DMS79 (cell line): ENCODE measurements around the gene PNPLA6.

Experiments used
- DNase-seq: peaks from one replicate; lab custom pipeline; 2025; lab: John Stamatoyannopoulos, UW

Gene PNPLA6

GRCh38 chr19:7535047-7535997, at the start of gene PNPLA6:
PNPLA6 (plus strand) TSS chr19:7535717; CDS start chr19:7535789, 72 bp downstream.
- DNase-seq: peak; percentile 89

- no peak for DNase-seq
Observed at GRCh38 chr19:7486923-7487322, 48.6 kb upstream of the PNPLA6 start.

GRCh38 chr19:7488736-7489353, 46.7 kb upstream of the PNPLA6 start, which contains the start of gene PEX11G:
PEX11G (minus strand) TSS chr19:7489035; CDS start chr19:7489010, 25 bp downstream.
- peak; percentile 68 for DNase-seq

- no peak for DNase-seq
Observed at GRCh38 chr19:7489609-7490044, 45.9 kb upstream of the PNPLA6 start.

- DNase-seq: no peak
Observed at GRCh38 chr19:7492142-7492541, 43.4 kb upstream of the PNPLA6 start.

- DNase-seq: no peak
Observed at GRCh38 chr19:7492558-7492957, 43.0 kb upstream of the PNPLA6 start.

- no peak for DNase-seq
Observed at GRCh38 chr19:7494416-7495098, 41.0 kb upstream of the PNPLA6 start.

GRCh38 chr19:7497292-7497691, 38.2 kb upstream of the PNPLA6 start:
- DNase-seq: no peak

GRCh38 chr19:7500811-7501450, 34.6 kb upstream of the PNPLA6 start:
- DNase-seq: peak; percentile 66

- no peak for DNase-seq
Observed at GRCh38 chr19:7502552-7502951, 33.0 kb upstream of the PNPLA6 start.

GRCh38 chr19:7504684-7505083, 30.8 kb upstream of the PNPLA6 start:
- DNase-seq: no peak

GRCh38 chr19:7505288-7505681, 30.2 kb upstream of the PNPLA6 start:
- DNase-seq: peak; percentile 79

GRCh38 chr19:7505682-7506384, 29.7 kb upstream of the PNPLA6 start:
- peak; percentile 66 for DNase-seq

- DNase-seq: peak; percentile 26
Observed at GRCh38 chr19:7506385-7507328, 28.9 kb upstream of the PNPLA6 start.

GRCh38 chr19:7507884-7508283, 27.6 kb upstream of the PNPLA6 start:
- no peak for DNase-seq

GRCh38 chr19:7509625-7510024, 25.9 kb upstream of the PNPLA6 start:
- DNase-seq: no peak

- no peak for DNase-seq
Observed at GRCh38 chr19:7512400-7512851, 23.1 kb upstream of the PNPLA6 start.

- no peak for DNase-seq
Observed at GRCh38 chr19:7513809-7514642, 21.5 kb upstream of the PNPLA6 start.

GRCh38 chr19:7515110-7515644, 20.3 kb upstream of the PNPLA6 start:
- no peak for DNase-seq
